ENCODE measurements around the gene UNKL.

UNKL gene

DNA sequence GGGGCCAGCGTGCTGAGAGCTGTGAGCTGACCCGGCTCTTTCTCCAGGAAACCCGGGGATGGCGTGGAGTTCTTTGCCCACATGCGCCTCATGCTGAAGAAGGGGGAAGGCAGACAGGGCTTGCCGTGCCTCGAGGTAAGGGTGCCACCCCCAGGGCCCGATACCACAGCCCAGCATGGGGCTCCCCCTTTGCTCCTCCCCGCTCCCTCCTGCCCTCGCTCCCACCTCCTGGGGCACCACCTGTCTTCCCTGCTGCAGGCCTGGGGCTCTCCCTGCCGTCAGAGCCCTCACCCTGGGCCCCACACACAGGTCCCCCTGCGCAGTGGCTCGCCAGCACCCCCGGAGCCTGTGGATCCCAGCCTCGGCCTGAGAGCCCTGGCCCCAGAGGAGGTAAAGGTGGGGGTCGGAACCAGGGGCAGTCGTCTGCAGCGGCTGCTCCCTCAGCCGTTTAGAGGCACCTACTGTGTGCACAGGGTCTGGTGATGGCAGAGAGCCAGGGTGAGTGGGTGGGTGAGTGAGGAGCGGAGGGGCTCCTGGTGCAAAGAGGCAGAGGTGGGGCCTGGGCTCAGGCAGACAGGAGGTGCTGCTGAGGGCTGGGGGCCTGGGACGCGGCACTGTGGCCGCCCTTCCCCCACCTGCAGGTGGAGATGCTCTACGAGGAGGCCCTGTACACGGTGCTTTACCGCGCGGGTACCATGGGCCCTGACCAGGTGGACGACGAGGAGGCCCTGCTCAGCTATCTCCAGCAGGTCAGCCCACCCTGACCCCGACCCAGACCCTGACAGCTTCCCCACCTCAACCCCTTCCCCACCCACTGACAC is 75.4 kb downstream of the UNKL start:
- no peak for TF ChIP-seq REST (IDR thresholded peaks at IDR 0.05; ENCODE audit: insufficient read depth in 1 of 2, low read depth in 2 of 2, low read length in 2 of 2)
- no peak for TF ChIP-seq FOXP2 (optimal IDR thresholded peaks at IDR 0.05; ENCODE audit: borderline replicate concordance, extremely low read depth, extremely low read length, insufficient read depth)
- no peak for TF ChIP-seq SIN3A (IDR thresholded peaks at IDR 0.05; ENCODE audit: borderline replicate concordance, insufficient read depth, low read length)
- no peak for TF ChIP-seq TAF1 (IDR thresholded peaks at IDR 0.05; ENCODE audit: borderline replicate concordance, insufficient read depth, low read length)
- no peak for TF ChIP-seq POLR2AphosphoS5 (IDR thresholded peaks at IDR 0.05; ENCODE audit: low read depth, low read length)

DNA sequence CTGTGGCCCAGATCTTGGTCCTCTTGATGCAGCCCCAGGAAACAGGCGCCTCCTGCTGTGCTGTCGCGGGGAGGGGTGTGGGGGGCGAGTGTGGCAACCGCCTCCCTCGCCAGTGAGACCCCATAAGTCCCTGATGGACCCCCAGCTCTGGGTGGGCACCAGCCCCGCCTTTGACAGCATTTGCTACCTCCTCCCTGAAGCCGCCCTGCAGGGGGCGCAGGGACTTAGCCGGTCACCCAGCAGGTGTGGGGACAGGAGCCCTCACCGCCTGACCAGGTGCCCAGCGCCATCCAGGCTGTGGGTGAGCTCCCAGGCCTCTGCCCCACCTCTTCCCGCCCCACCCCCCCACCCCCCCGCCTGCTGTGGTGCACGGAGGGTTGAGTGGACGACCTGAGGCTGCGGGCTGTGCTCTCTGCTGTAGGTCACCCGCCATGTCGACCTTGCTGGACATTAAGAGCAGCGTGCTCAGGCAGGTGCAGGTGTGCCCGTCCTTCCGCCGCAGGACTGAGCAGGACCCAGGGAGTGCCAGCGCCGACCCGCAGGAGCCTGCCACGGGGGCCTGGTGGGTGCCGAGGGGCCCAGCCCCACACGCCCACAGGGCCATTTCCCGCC is 76.3 kb downstream of the UNKL start:
- TF ChIP-seq REST (IDR thresholded peaks at IDR 0.05; ENCODE audit: insufficient read depth in 1 of 2, low read depth in 2 of 2, low read length in 2 of 2) = no peak
- no peak for TF ChIP-seq FOXP2 (optimal IDR thresholded peaks at IDR 0.05; ENCODE audit: borderline replicate concordance, extremely low read depth, extremely low read length, insufficient read depth)
- no peak for TF ChIP-seq TAF1 (IDR thresholded peaks at IDR 0.05; ENCODE audit: borderline replicate concordance, insufficient read depth, low read length)
- no peak for TF ChIP-seq SIN3A (IDR thresholded peaks at IDR 0.05; ENCODE audit: borderline replicate concordance, insufficient read depth, low read length)
- no peak for TF ChIP-seq POLR2AphosphoS5 (IDR thresholded peaks at IDR 0.05; ENCODE audit: low read depth, low read length)

DNA sequence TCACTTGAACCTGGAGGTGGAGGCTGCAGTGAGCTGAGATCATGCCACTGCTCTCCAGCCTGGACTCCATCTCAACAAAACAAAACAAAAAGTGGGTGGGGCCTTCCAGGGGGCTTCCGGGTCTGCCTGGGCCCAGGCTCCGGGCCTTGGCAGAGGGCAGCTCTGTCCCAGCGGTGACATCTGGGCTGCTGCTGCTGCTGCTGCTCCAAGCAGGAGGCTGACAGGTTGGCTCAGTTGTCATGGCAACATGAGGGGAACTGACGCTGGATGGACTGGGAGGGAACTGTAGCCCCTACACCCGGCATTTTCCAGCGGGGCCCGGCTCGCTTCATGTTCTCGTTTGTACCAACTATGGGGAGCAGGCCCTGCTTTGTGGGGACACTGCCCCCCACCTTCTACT is 77.0 kb downstream of the UNKL start:
- TF ChIP-seq TAF1 (IDR thresholded peaks at IDR 0.05; ENCODE audit: borderline replicate concordance, insufficient read depth, low read length) (no peak), POLR2AphosphoS5 (IDR thresholded peaks at IDR 0.05; ENCODE audit: low read depth, low read length) (no peak), REST (IDR thresholded peaks at IDR 0.05; ENCODE audit: insufficient read depth in 1 of 2, low read depth in 2 of 2, low read length in 2 of 2) (no peak), SIN3A (IDR thresholded peaks at IDR 0.05; ENCODE audit: borderline replicate concordance, insufficient read depth, low read length) (no peak), FOXP2 (optimal IDR thresholded peaks at IDR 0.05; ENCODE audit: borderline replicate concordance, extremely low read depth, extremely low read length, insufficient read depth) (no peak)

DNA sequence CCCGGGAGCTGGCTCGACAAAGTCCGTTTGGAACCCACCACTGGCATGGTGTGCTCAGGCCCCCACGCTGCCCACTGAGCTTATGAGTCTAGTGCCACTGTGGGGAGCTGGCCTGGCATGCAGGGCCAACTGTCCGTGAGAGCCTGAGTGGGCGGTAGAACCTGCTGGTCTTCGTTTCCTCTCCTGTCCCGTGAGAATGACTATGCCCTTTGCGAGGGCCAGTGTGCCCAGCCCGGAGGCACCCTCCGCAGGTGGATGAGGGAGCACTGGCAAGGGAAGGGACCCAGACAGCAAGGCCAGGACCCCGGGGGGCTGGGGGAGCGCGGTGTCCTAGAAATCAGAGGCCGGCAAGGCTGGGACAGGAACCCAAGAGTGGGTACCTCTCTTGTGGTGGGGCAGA is 77.9 kb downstream of the UNKL start:
- TF ChIP-seq POLR2AphosphoS5 (IDR thresholded peaks at IDR 0.05; ENCODE audit: low read depth, low read length) = no peak
- TF ChIP-seq FOXP2 (optimal IDR thresholded peaks at IDR 0.05; ENCODE audit: borderline replicate concordance, extremely low read depth, extremely low read length, insufficient read depth) = no peak
- no peak for TF ChIP-seq SIN3A (IDR thresholded peaks at IDR 0.05; ENCODE audit: borderline replicate concordance, insufficient read depth, low read length)
- no peak for TF ChIP-seq TAF1 (IDR thresholded peaks at IDR 0.05; ENCODE audit: borderline replicate concordance, insufficient read depth, low read length)
- TF ChIP-seq REST (IDR thresholded peaks at IDR 0.05; ENCODE audit: insufficient read depth in 1 of 2, low read depth in 2 of 2, low read length in 2 of 2) = no peak
